ENCODE data around the gene PGM1.

DNA sequence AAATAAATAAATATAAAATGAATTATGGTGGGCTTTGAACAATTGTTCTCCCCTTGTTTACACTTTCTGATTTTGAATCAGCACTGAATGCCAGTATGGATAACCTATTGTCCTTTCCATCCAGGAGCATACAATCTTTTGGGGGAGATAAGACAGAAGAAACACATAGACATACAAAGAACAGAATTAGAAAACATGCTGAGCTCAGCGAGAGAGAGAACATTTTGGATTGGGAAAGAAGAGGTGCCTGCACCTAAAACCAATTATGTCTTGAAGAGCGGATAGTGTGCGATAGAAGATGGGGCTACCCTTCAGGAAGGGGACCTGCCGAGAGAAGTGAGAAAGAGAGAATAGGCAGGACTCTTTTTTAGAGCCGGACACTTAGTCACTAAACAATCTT is 6.6 kb downstream of the PGM1 start:
- TF ChIP-seq CTCF (IDR thresholded peaks at IDR 0.05) = no peak
- no peak for TF ChIP-seq POLR2A (IDR thresholded peaks at IDR 0.05)
